HCT116 (cell line): ENCODE results near the gene IL1F10. TPM values are rescaled to one million over a fixed set of nuclear protein-coding genes. Genes with fewer than 3 reads are reported as not detected.

Source experiments
- ATAC-seq: fragments of 200-7000 bp; cut with Tn5 transposase; 2 replicates; pipeline ENCODE4 v1.9.1; 2020; ENCODE audit warnings: mild to moderate bottlenecking, moderate library complexity
- BruUV-seq: library from RNA; stranded (reverse); fragments of 400-500 nt; replicated peaks from 2 replicates; lab custom pipeline; 2021; lab: Mats Ljungman, UMichigan
- CTCF ChIA-PET: fragments of 300-600 bp; sonication (Branson Sonifier 250); formaldehyde crosslinking; loops from one replicate; lab custom pipeline; 2021; ENCODE audit warnings: antibody characterized with exemption; lab: Charles Lee
- POLR2A ChIA-PET: fragments of 300-600, 350-600 bp; sonication (Branson Sonifier 250); formaldehyde crosslinking; loops from one replicate; lab custom pipeline; 2021; ENCODE audit warnings: antibody characterized with exemption; lab: Charles Lee
- RAD21 ChIA-PET, 2 experiments: fragments of 300-600 bp; sonication (Branson Sonifier 250); formaldehyde crosslinking; loops; one replicate each; lab custom pipeline; 2023; ENCODE audit warnings: low total read pairs in 2 of 2; ENCODE audit not compliant: uncharacterized antibody in 2 of 2, unreplicated experiment in 2 of 2, low non-redundant PET in 1 of 2; lab: Charles Lee
- DNase-seq: peaks from one replicate; pipeline ENCODE4 v3.0.0-alpha.2; 2010; ENCODE audit warnings: low read depth, low spot score
- H2AFZ ChIP-seq: fragments of 200-600 bp; shearing (Covaris generic), sonication (generic); 2 replicates; pipeline ENCODE4 v1.6.1; 2017; ENCODE audit warnings: low read depth, mixed run types, mixed read lengths, antibody characterized with exemption, low read length; ENCODE audit not compliant: poor library complexity, severe bottlenecking
- H3K27ac ChIP-seq: 2 replicates; pipeline ENCODE4 v1.5.1; 2012; ENCODE audit warnings: low read depth, low read length
- H3K27me3 ChIP-seq: fragments of 200-600 bp; sonication (generic); 2 replicates; pipeline ENCODE4 v1.6.1; 2016; ENCODE audit warnings: mixed run types, low read length, mixed read lengths; ENCODE audit not compliant: insufficient read depth
- H3K36me3 ChIP-seq, 2 experiments: fragments of 200-500 bp in 1 of 2; fragments of 200-600 bp in 1 of 2; sonication (Bioruptor generic) in 1 of 2; sonication (generic) in 1 of 2; 2 replicates each; pipeline versions ENCODE4 v1.5.1 to v1.6.1; 2014 to 2016; ENCODE audit warnings: low read length in 2 of 2, inconsistent platforms in 1 of 2, mixed read lengths in 1 of 2, mixed run types in 1 of 2; ENCODE audit not compliant: insufficient read depth in 2 of 2, control insufficient read depth in 1 of 2
- H3K4me1 ChIP-seq, 2 experiments: fragments of 200-600 bp in 1 of 2; sonication (generic) in 1 of 2; 2 replicates each; pipeline versions ENCODE4 v1.5.1 to v1.6.1; 2012 to 2017; ENCODE audit warnings: low read length in 2 of 2, inconsistent platforms in 1 of 2, mild to moderate bottlenecking in 1 of 2, mixed read lengths in 1 of 2, mixed run types in 1 of 2, moderate library complexity in 1 of 2; ENCODE audit not compliant: insufficient read depth in 2 of 2, control insufficient read depth in 1 of 2
- H3K4me2 ChIP-seq: fragments of 200-600 bp; sonication (generic); 2 replicates; pipeline ENCODE4 v1.6.1; 2017; ENCODE audit warnings: mixed run types, low read length, mixed read lengths
- H3K4me3 ChIP-seq, 2 experiments: fragments of 200-600 bp in 1 of 2; sonication (generic) in 1 of 2; replicated peaks in 1 of 2; 2 replicates each; pipeline ENCODE4 v1.5.1; 2011 to 2016; ENCODE audit warnings: low read length in 2 of 2, control low read depth in 1 of 2, low read depth in 1 of 2, mild to moderate bottlenecking in 1 of 2, mixed read lengths in 1 of 2, mixed run types in 1 of 2
- H3K79me2 ChIP-seq: fragments of 200-600 bp; sonication (generic); 2 replicates; pipeline ENCODE4 v1.6.1; 2017; ENCODE audit warnings: mild to moderate bottlenecking, mixed run types, low read length, moderate library complexity, mixed read lengths; ENCODE audit not compliant: insufficient read depth
- H3K9ac ChIP-seq: fragments of 200-600 bp; sonication (generic); 2 replicates; pipeline ENCODE4 v1.6.1; 2016; ENCODE audit warnings: low read length, mixed read lengths
- H3K9me2 ChIP-seq: fragments of 200-600 bp; sonication (generic), shearing (Covaris generic); 2 replicates; pipeline ENCODE4 v1.6.1; 2017; ENCODE audit warnings: mixed run types, mild to moderate bottlenecking, moderate library complexity; ENCODE audit not compliant: insufficient read depth
- H3K9me3 ChIP-seq, 2 experiments: fragments of 200-500 bp in 1 of 2; fragments of 200-600 bp in 1 of 2; sonication (Bioruptor generic) in 1 of 2; sonication (generic) in 1 of 2; 2 replicates each; pipeline ENCODE4 v1.6.1; 2014 to 2017; ENCODE audit warnings: low read length in 2 of 2, mixed read lengths in 2 of 2, inconsistent platforms in 1 of 2, low read depth in 1 of 2, mild to moderate bottlenecking in 1 of 2, mixed run types in 1 of 2, moderate library complexity in 1 of 2; ENCODE audit not compliant: control insufficient read depth in 1 of 2, insufficient read depth in 1 of 2
- H4K20me1 ChIP-seq: fragments of 200-600 bp; sonication (generic), shearing (Covaris generic); 2 replicates; pipeline ENCODE4 v1.6.1; 2017; ENCODE audit warnings: mixed run types, mild to moderate bottlenecking, moderate library complexity; ENCODE audit not compliant: insufficient read depth
- ATF3 ChIP-seq: IDR thresholded peaks from 2 replicates; pipeline ENCODE4 v1.6.1; 2012
- CBX3 ChIP-seq: IDR thresholded peaks from 2 replicates; pipeline ENCODE4 v1.6.1; 2012; ENCODE audit warnings: low read depth
- CEBPB ChIP-seq: IDR thresholded peaks from 2 replicates; pipeline ENCODE4 v1.6.1; 2012; ENCODE audit warnings: low read depth
- EGR1 ChIP-seq: IDR thresholded peaks from 2 replicates; pipeline ENCODE4 v1.6.1; 2012; ENCODE audit warnings: low read depth
- ELF1 ChIP-seq: IDR thresholded peaks from 2 replicates; pipeline ENCODE4 v1.6.1; 2012; ENCODE audit warnings: low read depth, borderline replicate concordance
- EZH2 ChIP-seq: fragments of 200-600 bp; sonication (generic); IDR thresholded peaks from 2 replicates; pipeline ENCODE4 v1.6.1; 2017; ENCODE audit warnings: antibody characterized with exemption, mixed run types
- EZH2phosphoT487 ChIP-seq: fragments of 200-600 bp; IDR thresholded peaks from 2 replicates; pipeline ENCODE4 v1.6.1; 2018; ENCODE audit warnings: antibody characterized with exemption, borderline replicate concordance
- FOSL1 ChIP-seq: IDR thresholded peaks from 2 replicates; pipeline ENCODE4 v1.6.1; 2012; ENCODE audit warnings: low read depth
- POLR2A ChIP-seq: IDR thresholded peaks from 2 replicates; pipeline ENCODE4 v1.7.0; 2011; ENCODE audit warnings: borderline replicate concordance; ENCODE audit not compliant: insufficient read depth, insufficient read length; ENCODE audit errors: extremely low read depth
- REST ChIP-seq: IDR thresholded peaks from 2 replicates; pipeline ENCODE4 v1.6.1; 2012; ENCODE audit warnings: low read depth
- SP1 ChIP-seq: IDR thresholded peaks from 2 replicates; pipeline ENCODE4 v1.6.1; 2012; ENCODE audit warnings: low read depth
- SRF ChIP-seq: IDR thresholded peaks from 2 replicates; pipeline ENCODE4 v1.6.1; 2012; ENCODE audit warnings: low read depth
- TCF7L2 ChIP-seq: IDR thresholded peaks from 2 replicates; pipeline ENCODE4 v1.7.0; 2011; ENCODE audit warnings: borderline replicate concordance, inconsistent platforms; ENCODE audit not compliant: insufficient read depth, insufficient read length; ENCODE audit errors: extremely low read depth
- YY1 ChIP-seq: IDR thresholded peaks from 2 replicates; pipeline ENCODE4 v1.6.1; 2011; ENCODE audit warnings: low read length, low read depth, moderate library complexity, mild to moderate bottlenecking; ENCODE audit not compliant: insufficient replicate concordance; ENCODE audit errors: extremely low read depth
- ZNF274 ChIP-seq: fragments of 200-500 bp; sonication (Bioruptor generic); IDR thresholded peaks from 2 replicates; pipeline ENCODE4 v1.6.1; 2014; ENCODE audit warnings: mild to moderate bottlenecking, low read depth, low read length, inconsistent platforms
- intact Hi-C: fragments of 100-400 bp; cut with micrococcal nuclease; formaldehyde crosslinking; loops from 2 replicates; pipeline ENCODE4 v1.10.0; 2022
- total RNA-seq: library from RNA; stranded (reverse); gene quantifications from one replicate; pipeline ENCODE4 v1.2.1, GENCODE V29; 2021; ENCODE audit not compliant: unreplicated experiment

Gene IL1F10
- total RNA-seq, 1 experiment from 2014 or later = not detected

- Histone ChIP-seq H2AFZ (no peak overlapping the region), H3K79me2 (no peaks in the 10 kb centered on the region), H3K9me2 (no peaks in the 10 kb centered on the region), H4K20me1 (no peaks in the 10 kb centered on the region), H3K4me3 (no peak overlapping the region), H3K4me1 (no peaks in the 10 kb centered on the region), H3K4me2 (no peak overlapping the region), H3K36me3 (no peaks in the 10 kb centered on the region), H3K9me3 (no peaks in the 10 kb centered on the region), H3K27me3 (peaks cover 91% of the 10 kb centered on the region), H3K27ac (no peak overlapping the region), H3K9ac (no peak overlapping the region)
- BruUV-seq = no TSS peak
- intact Hi-C loops = no loop called here
- ChIA-PET RAD21 (no interaction called here), POLR2A (no interaction called here), CTCF (no interaction called here)
- ATAC-seq = no peak
- DNase-seq = no peak
- TF ChIP-seq EZH2 (no peak), CBX3 (no peak), CEBPB (no peak), YY1 (no peak), SP1 (no peak), TCF7L2 (no peak), REST (no peak), FOSL1 (no peak), ELF1 (no peak), POLR2A (no peak), ATF3 (no peak), EGR1 (no peak), ZNF274 (no peak), SRF (no peak), EZH2phosphoT487 (no peak)
These were observed 40.1 kb upstream of the IL1F10 start for GRCh38 chr2:113027691-113028090.
